ENCODE measurements around the gene MPZL3.

- no peak for TF ChIP-seq CTCF (conservative IDR thresholded peaks at IDR 0.05)
- no peak for TF ChIP-seq EZH2 (IDR thresholded peaks at IDR 0.05; ENCODE audit: low read depth)
These were observed 22.1 kb downstream of the MPZL3 start for GRCh38 chr11:118230088-118230487.

All from PC-9 (cell line).